GM19239 (cell line): ENCODE data around the gene EIPR1.

Experiments used
- DNase-seq: peaks from one replicate; pipeline ENCODE4 v3.0.0; 2011; ENCODE audit warnings: low spot score; ENCODE audit not compliant: insufficient read length
- FAIRE-seq: peaks from 2 replicates; lab custom pipeline; 2011; peaks lifted over from hg19 to GRCh38; lab: Jason Lieb, UNC

EIPR1 gene

DNA sequence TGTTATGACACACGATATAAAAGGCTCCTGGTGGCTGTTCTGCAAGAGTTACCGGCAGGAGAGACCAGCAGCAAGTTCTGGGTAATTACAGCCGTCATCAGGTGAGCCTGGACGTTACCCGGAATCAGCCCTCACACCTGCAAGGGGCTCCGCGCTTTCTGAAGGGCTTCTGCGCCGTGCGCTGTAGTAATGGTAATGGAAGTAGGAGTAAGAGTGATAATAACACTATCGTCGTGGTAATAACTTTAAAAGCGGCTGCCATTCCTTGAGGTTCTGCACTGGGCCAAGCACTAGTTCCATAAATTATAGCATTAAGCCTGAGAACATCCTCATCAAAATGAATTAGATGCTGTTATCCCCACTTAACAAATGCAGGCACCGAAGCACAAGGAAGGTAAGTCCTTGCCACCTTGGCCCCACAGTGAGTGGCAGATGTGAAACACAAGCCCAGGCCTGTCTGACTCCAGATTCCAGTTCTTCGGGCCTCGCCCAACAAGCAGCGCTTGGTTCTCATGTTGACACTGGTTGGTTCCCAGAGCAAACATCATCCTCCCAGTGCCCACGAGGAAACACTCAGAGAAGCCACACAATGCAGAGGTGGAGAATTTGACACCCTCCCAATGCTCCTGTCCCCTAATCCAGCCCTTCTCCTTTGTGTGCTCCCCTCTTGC, 205.2 kb downstream of the EIPR1 start:
- DNase-seq (no peak), FAIRE-seq (no peak)

DNA sequence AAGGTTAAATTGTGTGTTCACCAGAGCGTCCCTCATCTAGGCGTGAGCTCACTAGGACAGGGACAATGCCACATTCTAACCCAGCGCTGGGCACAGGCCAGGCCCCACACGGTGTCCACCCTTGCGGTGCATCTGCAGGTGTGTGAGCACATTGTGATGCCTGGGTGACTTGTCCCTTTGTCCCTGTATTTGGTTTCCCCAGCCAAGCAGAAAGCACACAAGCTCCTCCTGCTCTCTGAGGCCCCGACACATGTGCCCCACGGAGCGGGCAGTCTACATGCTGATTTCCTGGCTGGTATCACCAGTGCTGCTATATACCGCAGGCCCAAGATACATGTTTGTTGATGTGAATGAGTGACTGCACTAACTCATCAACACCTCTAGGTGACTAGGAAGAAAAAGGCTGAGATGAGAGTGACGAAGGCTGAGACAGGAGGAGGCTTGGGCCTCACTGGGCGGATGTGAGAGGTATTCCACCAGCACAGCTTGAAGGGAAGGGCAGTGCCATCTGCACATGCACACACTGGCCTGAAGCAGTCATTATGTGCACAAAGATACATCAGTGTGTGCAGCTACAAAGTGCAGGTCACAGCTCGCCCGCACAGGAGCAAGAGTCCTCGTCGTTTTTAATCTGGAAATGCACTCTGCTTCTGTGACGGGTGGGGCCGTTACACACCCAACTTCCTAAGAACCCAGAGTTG, 205.9 kb downstream of the EIPR1 start:
- no peak for DNase-seq
- FAIRE-seq = no peak

DNA sequence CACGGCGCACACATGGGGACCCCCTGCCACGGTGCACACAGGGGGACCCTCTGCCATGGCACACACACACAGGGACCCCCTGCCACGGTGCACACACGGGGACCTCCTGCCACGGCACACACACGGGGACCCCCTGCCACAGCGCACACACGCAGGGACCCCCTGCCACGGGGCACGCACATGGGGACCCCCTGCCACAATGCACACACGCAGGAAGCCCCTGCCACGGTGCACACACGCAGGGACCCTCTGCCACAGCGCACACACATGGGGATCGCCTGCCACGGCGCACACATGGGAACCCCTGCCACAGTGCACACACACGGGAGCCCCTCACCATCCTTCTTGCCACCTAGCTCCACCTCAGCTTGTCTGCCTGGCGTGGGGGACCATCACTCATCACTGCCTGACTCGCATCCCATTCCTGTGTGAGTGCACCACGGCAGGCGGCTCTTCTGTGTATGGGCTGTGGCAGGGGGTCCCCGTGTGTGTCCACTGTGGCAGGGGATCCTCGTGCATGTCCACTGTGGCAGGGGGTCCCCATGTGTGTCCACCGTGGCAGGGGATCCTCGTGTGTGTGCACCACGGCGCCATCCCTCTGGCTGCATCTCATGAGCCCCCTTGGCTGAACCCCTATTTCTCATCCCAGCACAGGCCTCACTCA, 206.7 kb downstream of the EIPR1 start:
- DNase-seq = no peak
- no peak for FAIRE-seq

DNA sequence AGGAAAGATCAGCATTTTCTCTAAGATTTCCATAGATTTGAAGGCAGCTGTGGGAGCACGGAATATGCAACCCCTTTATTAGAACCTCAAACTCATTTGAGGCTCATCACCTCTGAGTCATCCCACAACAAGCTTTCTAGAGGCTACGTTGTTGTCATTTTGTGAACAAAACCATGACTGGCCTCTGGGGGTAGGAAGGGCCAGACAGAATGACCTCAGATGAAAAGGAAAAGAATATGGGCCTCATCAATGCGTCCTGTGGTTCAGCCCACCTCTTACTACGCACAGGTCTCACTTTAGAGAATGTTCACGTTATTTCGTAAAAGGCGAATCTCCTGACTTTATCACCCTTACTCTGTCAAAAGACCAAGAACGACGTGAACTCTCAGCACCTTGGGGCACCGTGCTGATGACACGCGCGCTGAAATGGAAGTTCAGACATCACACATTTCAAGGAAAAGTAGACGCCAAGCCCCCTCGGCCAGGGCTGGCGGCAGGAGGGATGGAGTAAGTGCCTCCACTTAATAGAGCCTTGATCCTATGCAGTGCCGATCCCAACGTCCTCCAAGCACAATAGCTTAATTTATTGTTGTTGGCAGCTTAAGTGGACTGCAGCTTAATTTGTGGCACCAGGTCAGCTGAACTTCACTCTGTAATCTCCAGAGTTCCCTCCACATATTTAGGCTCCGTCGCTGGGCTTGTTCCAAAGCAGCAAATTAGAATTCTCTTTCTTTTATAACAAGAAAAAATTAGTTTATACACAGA, 208.3 kb downstream of the EIPR1 start:
- FAIRE-seq (no peak), DNase-seq (no peak)

DNA sequence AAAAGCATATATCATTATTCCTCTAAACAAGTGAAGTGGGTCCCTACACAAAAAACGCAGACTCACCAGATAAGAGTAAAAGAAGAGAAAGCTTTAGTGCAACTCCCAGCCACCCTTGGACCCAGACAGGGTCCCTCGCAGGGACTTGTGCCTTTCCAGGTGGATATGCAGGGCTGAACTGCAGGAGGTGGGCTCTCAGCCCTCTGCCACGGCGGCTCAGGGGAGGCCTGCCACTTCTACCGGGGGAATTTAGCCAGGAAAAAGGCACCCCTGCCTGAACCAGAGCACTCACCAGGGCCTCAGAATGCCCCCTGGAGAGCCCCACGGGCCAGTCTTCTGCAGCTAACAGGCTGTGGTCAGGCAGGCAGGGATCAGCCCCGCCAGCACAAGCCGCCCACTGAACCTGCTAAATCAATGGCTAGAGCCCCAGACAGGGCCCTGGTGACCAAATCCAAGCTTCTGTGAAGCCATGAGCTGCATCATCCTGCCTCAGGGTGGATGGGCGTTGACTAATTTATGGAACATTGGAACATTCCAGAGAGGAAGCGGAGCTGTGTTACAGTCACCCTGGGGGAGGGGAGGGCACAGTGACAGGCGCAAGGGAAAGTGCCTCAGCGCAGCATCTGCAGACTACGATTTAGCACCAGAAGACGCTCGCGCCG, 209.3 kb downstream of the EIPR1 start:
- DNase-seq (no peak), FAIRE-seq (no peak)

- no peak for FAIRE-seq
- no peak for DNase-seq
These were observed 214.2 kb downstream of the EIPR1 start for GRCh38 chr2:3163401-3163800.

DNA sequence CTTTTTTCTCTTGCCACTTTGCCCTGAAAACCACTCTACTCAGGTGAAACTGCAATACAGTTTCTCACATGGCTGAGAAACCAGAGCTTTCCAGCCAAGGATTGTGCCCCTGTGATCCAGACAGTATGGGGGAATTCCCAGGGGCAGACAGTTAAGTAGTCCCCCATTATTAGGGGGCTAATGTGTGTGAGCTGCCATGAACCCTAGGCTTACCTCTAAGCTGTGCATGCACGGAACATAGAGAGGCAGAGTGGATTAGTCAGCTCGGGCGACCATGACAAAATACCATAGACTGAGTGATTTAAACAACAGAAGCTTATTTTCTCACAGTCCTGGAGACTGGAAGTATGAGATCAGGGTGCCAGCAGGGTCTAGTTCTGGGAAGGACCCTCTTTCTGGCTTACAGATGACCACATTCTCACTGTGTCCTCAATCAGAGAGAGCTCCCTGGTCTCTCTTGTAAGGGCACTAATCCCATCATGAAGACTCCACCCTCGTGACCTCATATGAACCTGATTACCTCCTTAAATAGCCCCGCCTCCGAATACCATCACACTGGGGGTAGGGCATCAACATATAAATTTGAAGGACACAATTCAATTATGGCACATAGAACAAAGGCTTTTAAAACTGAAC, 215.1 kb downstream of the EIPR1 start:
- no peak for DNase-seq
- no peak for FAIRE-seq

DNA sequence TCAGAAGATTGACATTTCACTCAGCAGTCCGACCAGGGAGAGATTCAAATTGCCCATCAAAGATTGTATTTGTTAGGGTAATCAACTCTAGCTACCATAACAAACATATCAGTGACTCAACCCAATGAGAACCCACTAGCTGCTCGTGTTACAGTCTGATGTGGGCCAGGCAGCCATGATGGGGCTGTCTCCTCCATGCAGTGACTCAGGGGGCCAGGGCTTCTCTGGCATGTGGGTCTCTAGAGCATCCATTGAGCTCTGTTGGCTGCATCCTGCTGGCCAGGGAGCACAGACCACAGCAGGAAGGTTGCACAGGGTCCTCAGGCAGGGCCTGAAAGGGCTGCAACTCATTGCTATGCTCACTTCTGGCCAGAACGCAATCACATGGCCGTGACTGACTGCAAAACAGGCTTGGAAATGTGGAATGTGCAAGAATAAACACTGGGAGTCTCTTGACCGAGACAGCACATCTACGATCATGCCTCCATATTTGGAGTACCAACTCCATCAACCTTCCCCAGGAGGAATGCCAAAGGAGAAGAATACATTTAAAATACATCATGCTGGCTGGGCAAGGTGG, 216.8 kb downstream of the EIPR1 start:
- FAIRE-seq (no peak), DNase-seq (no peak)

- no peak for FAIRE-seq
- DNase-seq = no peak
These were observed 217.7 kb downstream of the EIPR1 start for GRCh38 chr2:3159782-3160545.

- FAIRE-seq = no peak
- DNase-seq = no peak
These were observed 222.9 kb downstream of the EIPR1 start for GRCh38 chr2:3154700-3155099.

DNA sequence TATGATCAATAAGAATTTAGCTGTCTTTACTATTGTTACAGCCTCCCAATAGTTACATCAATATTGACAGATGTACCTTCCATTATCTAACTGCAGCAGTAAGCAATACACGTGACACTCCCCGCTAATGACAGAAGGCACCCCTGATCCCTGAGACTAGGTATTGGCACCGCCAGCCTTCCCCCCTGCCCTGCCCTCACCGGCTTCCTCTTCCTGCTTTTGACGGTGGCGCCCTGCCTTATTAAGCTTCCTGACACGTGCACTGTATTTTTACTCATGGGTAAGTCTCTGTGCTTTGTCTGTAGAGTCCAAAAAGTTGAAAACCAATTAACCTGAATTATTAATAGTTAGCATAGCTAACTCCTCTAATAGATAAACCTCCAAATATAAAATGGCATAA, 223.5 kb downstream of the EIPR1 start:
- no peak for DNase-seq
- FAIRE-seq = no peak

DNA sequence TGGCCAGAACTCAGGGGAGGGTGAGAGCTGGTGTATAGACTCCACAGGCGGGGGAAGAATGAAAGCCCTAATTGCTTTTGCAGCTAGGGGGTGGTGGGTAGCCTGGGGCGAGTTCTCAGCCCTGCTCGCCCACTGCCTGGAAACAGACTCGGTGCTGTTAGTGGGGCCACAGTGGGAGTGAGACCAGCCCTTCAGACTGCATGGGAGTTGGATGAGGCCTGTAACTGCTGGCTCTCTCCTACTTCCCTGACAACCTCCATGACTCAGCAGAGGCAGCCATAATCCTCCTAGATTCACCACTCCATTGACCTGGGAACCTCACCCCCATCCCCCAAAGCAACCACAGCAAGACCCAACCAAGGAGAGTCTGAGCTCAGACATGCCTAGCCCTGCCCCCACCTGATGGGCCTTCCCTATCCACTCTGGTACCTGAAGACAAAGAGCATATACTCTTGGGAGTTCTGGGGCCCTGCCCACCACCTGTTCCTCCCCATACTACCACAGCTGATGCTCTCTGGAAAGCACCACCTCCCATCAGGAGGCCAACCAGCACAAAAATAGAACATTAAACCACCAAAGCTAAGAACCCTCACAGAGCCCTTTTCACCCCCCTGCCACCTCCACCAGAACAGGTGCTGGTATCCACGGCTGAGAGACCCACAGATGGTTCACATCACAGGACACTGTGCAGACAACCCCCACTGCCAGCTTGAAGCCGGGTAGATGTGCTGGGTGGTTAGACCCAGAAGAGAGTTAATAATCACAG, 226.3 kb downstream of the EIPR1 start:
- DNase-seq (no peak), FAIRE-seq (peak; percentile 4)

GRCh38 chr2:3149441-3150217, 228.0 kb downstream of the EIPR1 start:
- FAIRE-seq = no peak
- DNase-seq = no peak

- no peak for DNase-seq
- FAIRE-seq = no peak
These were observed 228.9 kb downstream of the EIPR1 start for GRCh38 chr2:3148716-3149115.

DNA sequence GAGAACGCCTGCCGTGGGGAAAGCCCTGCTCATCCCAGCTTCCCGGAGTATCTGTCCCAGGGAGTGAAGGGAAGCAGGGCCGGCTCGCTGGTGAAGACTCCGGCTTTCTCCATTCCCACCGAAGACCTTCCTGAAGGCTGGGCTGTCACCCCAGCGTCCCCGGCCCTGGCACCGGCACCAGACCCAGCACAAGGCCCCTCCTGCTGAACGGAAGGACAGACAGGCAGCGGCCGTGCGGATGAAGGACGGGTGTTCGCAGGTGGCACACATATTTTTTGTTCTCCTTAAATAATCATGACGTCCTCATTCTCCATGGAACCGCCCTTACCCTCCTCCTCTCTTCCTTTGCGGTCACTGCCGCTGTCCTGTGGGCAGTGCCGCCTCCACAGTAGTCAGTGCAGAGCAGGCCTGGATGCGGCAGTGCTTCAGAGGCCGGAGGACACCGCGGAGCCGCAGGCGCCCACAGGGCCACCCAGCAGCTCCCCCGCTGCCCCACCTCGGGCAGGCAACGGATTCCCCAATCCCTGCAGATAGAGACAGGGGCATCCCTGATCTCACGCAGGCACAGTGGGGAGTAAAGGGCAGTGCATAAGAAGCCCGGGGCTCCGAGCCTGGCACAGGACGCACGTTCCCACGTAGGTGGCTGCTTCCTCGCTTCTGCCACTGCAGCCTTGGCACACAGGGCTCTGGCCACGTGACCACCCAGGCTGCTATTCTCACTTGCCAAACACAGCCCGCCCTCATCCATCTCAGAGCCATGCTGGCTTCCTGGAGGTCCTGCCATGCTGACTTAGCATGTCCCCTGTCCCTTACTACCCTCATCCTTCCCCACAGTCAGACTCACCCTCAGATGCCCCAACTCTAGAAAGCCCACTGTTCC, 229.7 kb downstream of the EIPR1 start:
- FAIRE-seq = no peak
- no peak for DNase-seq
